ENCODE measurements around the gene HNRNPA1. TPM values are rescaled to one million over a fixed set of nuclear protein-coding genes. Genes with fewer than 3 reads are reported as not detected.

The HNRNPA1 gene
- total and polyA plus RNA-seq, 2 donors (not counting 3 experiments of a cell fraction or from before 2014, with no cell fraction given), result 566 to 1,470 TPM

DNA sequence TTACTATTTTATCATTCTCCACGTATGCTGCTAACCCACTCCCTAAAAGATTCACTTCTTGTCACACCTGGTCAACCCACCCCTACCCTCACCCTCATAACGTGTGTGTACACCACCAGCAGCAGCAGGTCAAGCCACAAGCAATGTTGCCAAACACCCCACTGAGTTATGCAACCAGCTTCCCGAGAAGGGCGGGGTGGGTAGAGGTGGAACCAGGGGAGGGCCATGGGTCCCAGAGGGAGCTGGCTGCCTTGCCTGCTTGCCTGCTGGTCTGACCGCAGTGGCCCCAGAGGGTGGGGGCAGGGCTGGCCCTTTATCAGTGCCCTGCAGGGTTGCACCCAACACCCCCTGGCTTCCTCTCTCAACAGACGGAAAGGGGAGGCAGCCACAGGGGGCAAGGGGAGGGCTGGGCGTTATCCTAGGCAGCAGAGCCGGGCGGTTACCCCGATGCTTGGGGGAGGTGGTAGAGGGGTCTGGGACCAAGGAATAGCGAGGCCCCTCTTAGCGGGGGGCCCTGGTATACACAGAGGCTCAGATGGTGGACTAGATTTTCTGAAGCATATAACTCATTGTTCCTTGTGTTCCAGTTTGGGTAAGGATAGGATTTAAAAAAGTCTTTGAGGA, 23.8 kb downstream of the HNRNPA1 start:
- no peak overlapping the region for H3K27ac ChIP-seq (ENCODE audit: insufficient read depth, low read depth, low read length)
- no peaks in the 10 kb centered on the region for H3K9me1 ChIP-seq (replicated peaks; ENCODE audit: control insufficient read depth, extremely low read depth, insufficient read depth, low read length)
- no peak overlapping the region for H3K4me2 ChIP-seq (ENCODE audit: insufficient read depth, low read length)
- POLR2A ChIA-PET, result interaction anchor here (0.6 kb wide), 1 partner anchor 18 kb away, joined by 3 read pairs; no protein-coding TSS in a partner anchor
- FAIRE-seq, result no peak
- BruUV-seq (replicated peaks), result no TSS peak
- H3K9ac ChIP-seq (replicated peaks; ENCODE audit: extremely low read depth, insufficient read depth, low read length), result no peak overlapping the region
- H3K4me3 ChIP-seq (replicated peaks in 1 of 3; ENCODE audit: insufficient read depth in 1 of 3, low read depth in 1 of 3, low read length in 3 of 3), result no peak overlapping the region
- H3K79me2 ChIP-seq (ENCODE audit: control insufficient read depth, insufficient read depth, low read length), result no peaks in the 10 kb centered on the region
- H3K27me3 ChIP-seq (ENCODE audit: control insufficient read depth in 2 of 2, insufficient read depth in 2 of 2, low read length in 2 of 2), result peaks cover 38 to 48% of the 10 kb centered on the region in 2 experiments
- no peaks in the 10 kb centered on the region for H4K20me1 ChIP-seq (replicated peaks; ENCODE audit: control insufficient read depth, extremely low read depth, insufficient read depth, low read length)
- dilution Hi-C loops (cut with MboI; ENCODE audit: extremely low pct_ligation_motif_present, low sequenced_read_pairs) (no loop called here), intact Hi-C loops (cut with micrococcal nuclease) (no loop called here)
- no peak overlapping the region for H2AFZ ChIP-seq (ENCODE audit: low read depth, low read length)
- H3K9me3 ChIP-seq (replicated peaks; ENCODE audit: control insufficient read depth, insufficient read depth, low read length), result no peaks in the 10 kb centered on the region
- DNase-seq (ENCODE audit: low read depth, low spot score), result no peak
- H3K36me3 ChIP-seq (ENCODE audit: control insufficient read depth in 2 of 2, extremely low read depth in 1 of 2, insufficient read depth in 2 of 2, low read length in 2 of 2), result no peaks in the 10 kb centered on the region
- no peaks in the 10 kb centered on the region for H3K4me1 ChIP-seq (ENCODE audit: control insufficient read depth, extremely low read depth, insufficient read depth, low read length)
- TF ChIP-seq CTCF (IDR thresholded peaks at IDR 0.05; ENCODE audit: extremely low read depth in 1 of 2, insufficient read depth in 1 of 2, low read depth in 1 of 2, low read length in 2 of 2) (no peak), JUN (IDR thresholded peaks at IDR 0.05; ENCODE audit: borderline replicate concordance, insufficient read depth, insufficient read length, low read depth) (no peak), GATA2 (IDR thresholded peaks at IDR 0.05; ENCODE audit: insufficient read depth, insufficient read length, low read depth, low read length) (no peak), POLR2A (IDR thresholded peaks at IDR 0.05; ENCODE audit: low read depth, low read length) (no peak), POLR2AphosphoS5 (IDR thresholded peaks at IDR 0.05; ENCODE audit: insufficient read depth, low read depth, low read length) (no peak), EZH2 (IDR thresholded peaks at IDR 0.05; ENCODE audit: borderline replicate concordance, low read depth, low read length, severe bottlenecking) (no peak), FOS (IDR thresholded peaks at IDR 0.05; ENCODE audit: borderline replicate concordance, insufficient read depth, low read length) (no peak), MYC (IDR thresholded peaks at IDR 0.05; ENCODE audit: low read depth, low read length) (no peak)
- TF ChIP-seq, protein P1, sequence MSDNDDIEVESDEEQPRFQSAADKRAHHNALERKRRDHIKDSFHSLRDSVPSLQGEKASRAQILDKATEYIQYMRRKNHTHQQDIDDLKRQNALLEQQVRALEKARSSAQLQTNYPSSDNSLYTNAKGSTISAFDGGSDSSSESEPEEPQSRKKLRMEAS (IDR thresholded peaks at IDR 0.05; ENCODE audit: insufficient read depth, insufficient read length), result no peak
- CTCF ChIA-PET, result no interaction called here
